Loucy (cell line): ENCODE results near the gene CDH4.

Source experiments
- H2AFZ ChIP-seq: fragments of 200-600 bp; sonication (generic); 2 replicates; pipeline ENCODE4 v1.6.0; 2016; ENCODE audit warnings: antibody characterized with exemption, mild to moderate bottlenecking, low read length, moderate library complexity
- H3F3A ChIP-seq: fragments of 200-600 bp; 2 replicates; pipeline ENCODE4 v1.6.0; 2016; ENCODE audit warnings: antibody characterized with exemption, low read depth, mild to moderate bottlenecking
- H3K27me3 ChIP-seq: fragments of 200-600 bp; sonication (generic); 2 replicates; pipeline ENCODE4 v1.6.1; 2014; ENCODE audit warnings: low read length, mild to moderate bottlenecking; ENCODE audit not compliant: insufficient read depth, poor library complexity, severe bottlenecking
- H3K36me3 ChIP-seq: fragments of 200-600 bp; sonication (generic); 2 replicates; pipeline ENCODE4 v1.6.1; 2016; ENCODE audit warnings: low read length; ENCODE audit not compliant: insufficient read depth
- H3K4me1 ChIP-seq: fragments of 200-600 bp; sonication (generic); 2 replicates; pipeline ENCODE4 v1.5.1; 2014; ENCODE audit warnings: low read length, mild to moderate bottlenecking; ENCODE audit not compliant: insufficient read depth, poor library complexity, severe bottlenecking
- H3K4me2 ChIP-seq: fragments of 200-600 bp; sonication (generic); 2 replicates; pipeline ENCODE4 v1.6.0; 2014; ENCODE audit warnings: antibody characterized with exemption, low read length, low read depth, mild to moderate bottlenecking; ENCODE audit not compliant: poor library complexity, severe bottlenecking
- H3K4me3 ChIP-seq: fragments of 200-600 bp; sonication (generic); 2 replicates; pipeline ENCODE4 v1.5.1; 2014; ENCODE audit warnings: low read length, mild to moderate bottlenecking, mixed read lengths; ENCODE audit not compliant: poor library complexity, severe bottlenecking
- H3K79me2 ChIP-seq: fragments of 200-600 bp; sonication (generic); 2 replicates; pipeline ENCODE4 v1.6.1; 2014; ENCODE audit warnings: low read length; ENCODE audit not compliant: insufficient read depth
- H3K9ac ChIP-seq: fragments of 200-600 bp; sonication (generic); 2 replicates; pipeline ENCODE4 v1.6.0; 2014; ENCODE audit warnings: mild to moderate bottlenecking, low read depth, low read length, moderate library complexity; ENCODE audit not compliant: poor library complexity, severe bottlenecking
- H3K9me2 ChIP-seq: fragments of 200-600 bp; sonication (generic); replicated peaks from 2 replicates; pipeline ENCODE4 v1.6.1; 2016; ENCODE audit warnings: low read depth, low read length, mixed read lengths
- H3K9me3 ChIP-seq: fragments of 200-600 bp; sonication (generic); 2 replicates; pipeline ENCODE4 v1.6.1; 2014; ENCODE audit warnings: mild to moderate bottlenecking, antibody characterized with exemption, low read length, low read depth; ENCODE audit not compliant: insufficient read depth
- H4K20me1 ChIP-seq: fragments of 200-600 bp; sonication (generic); 2 replicates; pipeline ENCODE4 v1.6.0; 2014; ENCODE audit warnings: antibody characterized with exemption, low read length, mild to moderate bottlenecking; ENCODE audit not compliant: insufficient read depth, poor library complexity, severe bottlenecking
- EZH2phosphoT487 ChIP-seq: fragments of 200-600 bp; IDR thresholded peaks from 2 replicates; pipeline ENCODE4 v1.6.1; 2018; ENCODE audit warnings: antibody characterized with exemption, mild to moderate bottlenecking, moderate library complexity, borderline replicate concordance
- TF ChIP-seq, protein P1 (sequence below): fragments of 200-600 bp; sonication (generic); conservative IDR thresholded peaks from 2 replicates; pipeline ENCODE4 v1.5.1; 2014; ENCODE audit warnings: mild to moderate bottlenecking, antibody characterized with exemption, low read length

Gene CDH4

DNA sequence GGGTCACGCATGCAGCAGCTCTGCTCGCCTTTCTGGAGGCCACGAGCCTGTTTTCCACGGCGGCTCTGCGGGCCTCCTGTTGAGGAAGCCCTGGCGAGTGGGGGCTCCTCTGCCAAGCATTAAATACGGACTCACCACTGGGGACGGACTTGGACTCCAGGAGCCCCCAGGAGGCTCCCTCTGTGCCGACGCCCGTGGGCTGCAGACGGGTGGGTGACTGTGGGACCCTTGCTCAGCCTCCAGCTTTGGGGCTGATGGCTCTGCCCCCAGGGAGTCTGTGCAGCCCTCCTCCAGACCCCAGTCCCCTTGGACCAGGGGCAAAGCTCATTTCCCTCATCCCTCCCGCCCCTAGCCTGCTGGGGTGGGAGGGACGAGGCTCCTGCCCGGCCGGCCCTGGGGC, 577.5 kb downstream of the CDH4 start:
- TF ChIP-seq EZH2phosphoT487, result no peak
- TF ChIP-seq, protein P1, sequence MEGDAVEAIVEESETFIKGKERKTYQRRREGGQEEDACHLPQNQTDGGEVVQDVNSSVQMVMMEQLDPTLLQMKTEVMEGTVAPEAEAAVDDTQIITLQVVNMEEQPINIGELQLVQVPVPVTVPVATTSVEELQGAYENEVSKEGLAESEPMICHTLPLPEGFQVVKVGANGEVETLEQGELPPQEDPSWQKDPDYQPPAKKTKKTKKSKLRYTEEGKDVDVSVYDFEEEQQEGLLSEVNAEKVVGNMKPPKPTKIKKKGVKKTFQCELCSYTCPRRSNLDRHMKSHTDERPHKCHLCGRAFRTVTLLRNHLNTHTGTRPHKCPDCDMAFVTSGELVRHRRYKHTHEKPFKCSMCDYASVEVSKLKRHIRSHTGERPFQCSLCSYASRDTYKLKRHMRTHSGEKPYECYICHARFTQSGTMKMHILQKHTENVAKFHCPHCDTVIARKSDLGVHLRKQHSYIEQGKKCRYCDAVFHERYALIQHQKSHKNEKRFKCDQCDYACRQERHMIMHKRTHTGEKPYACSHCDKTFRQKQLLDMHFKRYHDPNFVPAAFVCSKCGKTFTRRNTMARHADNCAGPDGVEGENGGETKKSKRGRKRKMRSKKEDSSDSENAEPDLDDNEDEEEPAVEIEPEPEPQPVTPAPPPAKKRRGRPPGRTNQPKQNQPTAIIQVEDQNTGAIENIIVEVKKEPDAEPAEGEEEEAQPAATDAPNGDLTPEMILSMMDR, result no peak
- Histone ChIP-seq H3K4me1 (peaks cover 18% of the 10 kb centered on the region), H2AFZ (no peak overlapping the region), H3K4me3 (no peak overlapping the region), H3K79me2 (no peaks in the 10 kb centered on the region), H3K4me2 (no peak overlapping the region), H4K20me1 (no peaks in the 10 kb centered on the region), H3K9me2 (no peaks in the 10 kb centered on the region), H3K9ac (no peak overlapping the region), H3K27me3 (no peaks in the 10 kb centered on the region), H3K9me3 (no peaks in the 10 kb centered on the region), H3K36me3 (no peaks in the 10 kb centered on the region), H3F3A (no peaks in the 10 kb centered on the region)

DNA sequence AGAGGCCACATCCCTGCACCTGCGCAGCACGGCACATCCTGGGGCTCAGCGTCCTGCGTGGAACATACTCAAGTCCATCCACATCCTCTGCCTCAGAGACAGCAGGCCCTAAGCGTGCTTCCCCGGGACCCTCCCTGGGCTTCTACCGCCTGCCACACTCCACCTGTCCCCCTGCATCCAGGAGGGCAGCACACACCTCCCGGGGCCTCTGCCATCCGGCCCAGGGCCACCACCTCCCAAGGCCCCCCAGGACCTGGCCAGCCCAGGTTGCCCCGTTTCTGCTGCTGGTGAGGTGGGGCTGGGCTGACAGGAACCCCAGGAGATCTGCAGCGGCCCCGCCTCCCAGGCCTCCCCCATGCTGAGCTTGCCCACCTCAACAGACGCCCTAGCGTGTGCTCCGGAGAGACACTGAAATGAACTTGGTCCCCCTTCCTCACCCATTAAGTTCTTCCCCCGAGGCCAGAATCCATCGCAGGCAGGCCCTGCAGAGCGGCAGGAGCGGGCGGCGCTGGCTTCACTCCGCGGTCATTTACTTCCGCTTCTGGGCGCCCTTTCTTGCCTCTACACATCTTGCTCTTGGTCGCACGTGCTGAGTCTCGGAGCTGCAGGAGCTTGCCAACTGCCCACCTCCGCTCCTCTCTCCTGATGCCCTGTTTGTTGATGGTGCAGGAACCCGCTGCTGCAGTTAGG, 578.3 kb downstream of the CDH4 start:
- Histone ChIP-seq H3K79me2 (no peaks in the 10 kb centered on the region), H3K4me1 (peaks cover 18% of the 10 kb centered on the region), H3K9me2 (no peaks in the 10 kb centered on the region), H3K27me3 (no peaks in the 10 kb centered on the region), H3K9me3 (no peaks in the 10 kb centered on the region), H3K9ac (no peak overlapping the region), H2AFZ (no peak overlapping the region), H3K4me3 (no peak overlapping the region), H3K36me3 (no peaks in the 10 kb centered on the region), H3K4me2 (peak overlapping the region; percentile 39), H4K20me1 (no peaks in the 10 kb centered on the region), H3F3A (no peaks in the 10 kb centered on the region)
- TF ChIP-seq, protein P1, result no peak
- no peak for TF ChIP-seq EZH2phosphoT487

DNA sequence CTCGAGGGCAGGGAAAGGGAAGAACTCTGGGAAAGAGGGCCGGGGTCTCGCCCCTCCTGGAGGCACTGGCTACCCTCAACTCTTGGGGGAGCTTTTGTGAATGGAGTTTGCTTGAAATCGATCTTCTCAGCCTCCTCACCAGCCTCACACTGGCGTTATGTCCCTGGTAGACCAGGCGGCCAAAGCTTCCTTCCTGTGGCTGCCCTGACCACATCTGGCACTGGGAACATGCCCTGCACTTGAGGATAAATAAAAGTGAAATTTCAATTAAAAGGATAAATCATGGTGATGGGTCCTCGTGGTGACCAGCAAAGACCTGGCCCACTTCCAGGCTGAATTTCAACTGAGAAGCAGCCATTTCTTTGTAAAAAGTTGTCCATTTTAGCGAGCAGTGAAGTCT, 578.9 kb downstream of the CDH4 start:
- no peak overlapping the region for H3K9ac ChIP-seq
- no peaks in the 10 kb centered on the region for H3K9me2 ChIP-seq
- H3K4me2 ChIP-seq, result peak overlapping the region; percentile 39
- peaks cover 18% of the 10 kb centered on the region for H3K4me1 ChIP-seq
- H3K36me3 ChIP-seq, result no peaks in the 10 kb centered on the region
- no peaks in the 10 kb centered on the region for H3K9me3 ChIP-seq
- no peak overlapping the region for H2AFZ ChIP-seq
- H3K4me3 ChIP-seq, result no peak overlapping the region
- H3K79me2 ChIP-seq, result no peaks in the 10 kb centered on the region
- H3K27me3 ChIP-seq, result no peaks in the 10 kb centered on the region
- no peaks in the 10 kb centered on the region for H3F3A ChIP-seq
- no peaks in the 10 kb centered on the region for H4K20me1 ChIP-seq
- TF ChIP-seq, protein P1, result no peak
- no peak for TF ChIP-seq EZH2phosphoT487
